Dermis microvascular lymphatic vessel endothelial cell (primary cell): ENCODE measurements around the gene HSPA4. TPM values are rescaled to one million over a fixed set of nuclear protein-coding genes. Genes with fewer than 3 reads are reported as not detected.

ENCODE experiments used
- DNase-seq, 2 donors: peaks; one replicate each; pipeline versions ENCODE4 v3.0.0 to v3.0.0-alpha.2; 2010; ENCODE audit warnings: low read depth in 2 of 2
- total RNA-seq: library from RNA; depleted of rRNA; stranded (reverse); fragments of >200 nt; gene quantifications from 2 replicates; pipeline ENCODE4 v1.2.1, GENCODE V29; 2014

Gene HSPA4
- total RNA-seq, 1 donor from 2014 or later: 88.2 TPM

- DNase-seq: no peak
Measured at GRCh38 chr5:133091034-133091433, 39.2 kb downstream of the HSPA4 start.

GRCh38 chr5:133106343-133106742 is 54.5 kb downstream of the HSPA4 start:
- no peak for DNase-seq

GRCh38 chr5:133106761-133107572 is 55.2 kb downstream of the HSPA4 start:
- no peak for DNase-seq

- DNase-seq: no peak
Measured at GRCh38 chr5:133108481-133108921, 56.7 kb downstream of the HSPA4 start.

- DNase-seq: no peak
Measured at GRCh38 chr5:133109655-133110483, 58.1 kb downstream of the HSPA4 start.

GRCh38 chr5:133110709-133111108 is 58.9 kb downstream of the HSPA4 start:
- no peak for DNase-seq

- DNase-seq: peak; percentile 51 to 77
Measured at GRCh38 chr5:133111299-133111698, 59.5 kb downstream of the HSPA4 start.

- DNase-seq: no peak
Measured at GRCh38 chr5:133112026-133112660, 60.3 kb downstream of the HSPA4 start.

- DNase-seq: no peak
Measured at GRCh38 chr5:133113331-133114061, 61.7 kb downstream of the HSPA4 start.

GRCh38 chr5:133114166-133114932 is 62.5 kb downstream of the HSPA4 start:
- no peak for DNase-seq

GRCh38 chr5:133114933-133115310 is 63.1 kb downstream of the HSPA4 start:
- no peak for DNase-seq

GRCh38 chr5:133116601-133117000 is 64.8 kb downstream of the HSPA4 start:
- DNase-seq: no peak

GRCh38 chr5:133117166-133117911 is 65.5 kb downstream of the HSPA4 start:
- no peak for DNase-seq

GRCh38 chr5:133117912-133118445 is 66.2 kb downstream of the HSPA4 start:
- no peak for DNase-seq

- DNase-seq: no peak
Measured at GRCh38 chr5:133118741-133119140, 66.9 kb downstream of the HSPA4 start.

- DNase-seq: no peak
Measured at GRCh38 chr5:133119233-133119711, 67.5 kb downstream of the HSPA4 start.

GRCh38 chr5:133120156-133120750 is 68.4 kb downstream of the HSPA4 start:
- no peak for DNase-seq

GRCh38 chr5:133121080-133121479 is 69.3 kb downstream of the HSPA4 start:
- DNase-seq: no peak

- no peak for DNase-seq
Measured at GRCh38 chr5:133121611-133122150, 69.9 kb downstream of the HSPA4 start.
